Lung (tissue), 12 donors: ENCODE measurements around the gene TNFAIP8. TPM values are rescaled to one million over a fixed set of nuclear protein-coding genes. Genes with fewer than 3 reads are reported as not detected.

Source experiments
- ATAC-seq: fragments of 200-7000 bp; cut with Tn5 transposase; one replicate; pipeline ENCODE4 v1.9.1; 2020; ENCODE audit warnings: moderate number of reproducible peaks; ENCODE audit not compliant: insufficient read depth, low FRiP score
- DNase-seq, 3 donors: peaks; one replicate each; pipeline ENCODE4 v3.0.0-alpha.2; 2013 to 2017
- H3K27ac ChIP-seq, 2 donors: one replicate each; pipeline ENCODE4 v1.5.1; 2013; ENCODE audit warnings: mild to moderate bottlenecking in 2 of 2, moderate library complexity in 2 of 2, control low read depth in 1 of 2, inconsistent platforms in 1 of 2, low read depth in 1 of 2, low read length in 1 of 2
- H3K27me3 ChIP-seq, 3 donors: one replicate each; pipeline ENCODE4 v1.5.1; 2013; ENCODE audit warnings: low read length in 2 of 3; ENCODE audit not compliant: control insufficient read depth in 3 of 3, insufficient read depth in 3 of 3
- H3K36me3 ChIP-seq, 4 donors: one replicate each; pipeline ENCODE4 v1.5.1; 2013; ENCODE audit warnings: low read length in 4 of 4, mild to moderate bottlenecking in 1 of 4, moderate library complexity in 1 of 4; ENCODE audit not compliant: control insufficient read depth in 4 of 4, insufficient read depth in 4 of 4
- H3K4me1 ChIP-seq, 5 donors: one replicate each; pipeline ENCODE4 v1.5.1; 2013; ENCODE audit warnings: low read length in 5 of 5, mild to moderate bottlenecking in 2 of 5, moderate library complexity in 1 of 5; ENCODE audit not compliant: control insufficient read depth in 5 of 5, insufficient read depth in 5 of 5
- H3K4me3 ChIP-seq: one replicate; pipeline ENCODE4 v1.5.1; 2013; ENCODE audit warnings: mild to moderate bottlenecking, control low read depth, moderate library complexity
- H3K9ac ChIP-seq, 2 donors: one replicate each; pipeline ENCODE4 v1.5.1; 2013; ENCODE audit warnings: low read length in 2 of 2, control low read depth in 1 of 2; ENCODE audit not compliant: insufficient read depth in 1 of 2
- H3K9me3 ChIP-seq, 4 donors: one replicate each; pipeline ENCODE4 v1.5.1; 2013; ENCODE audit warnings: low read length in 3 of 4, mild to moderate bottlenecking in 1 of 4, moderate library complexity in 1 of 4; ENCODE audit not compliant: control insufficient read depth in 4 of 4, insufficient read depth in 3 of 4
- WGBS, 2 donors: extraction: QIAGEN DNeasy Blood & Tissue Kit; methylation state at CpG; one replicate each; pipeline ENCODE4 v1.1.7; 2013; 5-methylcytosine and 5-hydroxymethylcytosine counted together
- polyA plus RNA-seq, 2 donors: library from polyadenylated mRNA; stranded (reverse); fragments of 200-250 nt; gene quantifications; one replicate each; pipeline ENCODE4 v1.2.1, GENCODE V29; 2013
- total RNA-seq, 2 donors: library from RNA; depleted of rRNA in 1 of 2; stranded (reverse); fragments of >200 nt in 1 of 2; gene quantifications; one replicate each; pipeline ENCODE4 v1.2.1, GENCODE V29; 2014 to 2021
- TF ChIP-seq, protein P1 (sequence below): IDR thresholded peaks from 2 replicates; pipeline ENCODE4 v1.5.1; 2012; ENCODE audit warnings: mild to moderate bottlenecking; ENCODE audit errors: control extremely low read depth, extremely low read depth
- donor health status: control.
- donor health status: control.
- donor health status: Bipolar disorder and iron deficiency.
- donor health status: healthy.
- donor health status: DM: yes; HTN: yes; CAD: no.

TNFAIP8 gene
- total and polyA plus RNA-seq, 4 donors, result 11.5 to 58.9 (median 35.6) TPM

DNA sequence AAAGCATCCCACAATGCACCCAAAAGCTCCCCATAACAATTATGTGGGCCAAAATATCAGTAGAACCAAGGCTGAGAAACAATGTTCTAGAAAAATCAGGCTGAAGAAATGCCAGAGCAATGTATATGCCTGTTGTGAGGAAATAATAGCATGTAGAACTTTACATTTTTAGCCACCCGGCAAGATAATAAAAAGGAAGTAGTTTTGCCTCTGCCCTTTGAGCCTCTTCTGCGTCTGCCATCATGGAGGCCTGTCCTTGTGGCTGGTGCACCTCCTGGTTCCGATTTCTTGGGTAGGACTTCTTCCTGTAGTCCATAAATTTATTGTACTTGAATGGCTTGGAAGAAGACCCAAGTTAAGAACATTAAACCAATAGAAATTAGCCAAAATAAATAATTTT lies 38.9 kb upstream of the TNFAIP8 start:
- TF ChIP-seq, protein P1, sequence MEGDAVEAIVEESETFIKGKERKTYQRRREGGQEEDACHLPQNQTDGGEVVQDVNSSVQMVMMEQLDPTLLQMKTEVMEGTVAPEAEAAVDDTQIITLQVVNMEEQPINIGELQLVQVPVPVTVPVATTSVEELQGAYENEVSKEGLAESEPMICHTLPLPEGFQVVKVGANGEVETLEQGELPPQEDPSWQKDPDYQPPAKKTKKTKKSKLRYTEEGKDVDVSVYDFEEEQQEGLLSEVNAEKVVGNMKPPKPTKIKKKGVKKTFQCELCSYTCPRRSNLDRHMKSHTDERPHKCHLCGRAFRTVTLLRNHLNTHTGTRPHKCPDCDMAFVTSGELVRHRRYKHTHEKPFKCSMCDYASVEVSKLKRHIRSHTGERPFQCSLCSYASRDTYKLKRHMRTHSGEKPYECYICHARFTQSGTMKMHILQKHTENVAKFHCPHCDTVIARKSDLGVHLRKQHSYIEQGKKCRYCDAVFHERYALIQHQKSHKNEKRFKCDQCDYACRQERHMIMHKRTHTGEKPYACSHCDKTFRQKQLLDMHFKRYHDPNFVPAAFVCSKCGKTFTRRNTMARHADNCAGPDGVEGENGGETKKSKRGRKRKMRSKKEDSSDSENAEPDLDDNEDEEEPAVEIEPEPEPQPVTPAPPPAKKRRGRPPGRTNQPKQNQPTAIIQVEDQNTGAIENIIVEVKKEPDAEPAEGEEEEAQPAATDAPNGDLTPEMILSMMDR, result no peak
- no peak for ATAC-seq
- H3K9ac ChIP-seq, result no peak overlapping the region
- no peaks in the 10 kb centered on the region for H3K36me3 ChIP-seq
- no peak overlapping the region for H3K4me3 ChIP-seq
- DNase-seq, result no peak
- no peaks in the 10 kb centered on the region for H3K27me3 ChIP-seq
- peaks cover 0 to 27% (median 14%) of the 10 kb centered on the region in 5 donors for H3K4me1 ChIP-seq
- no peaks in the 10 kb centered on the region for H3K9me3 ChIP-seq
- 54 to 74% methylated on average over 3 of the region's 3 CpGs for WGBS, 2 donors
- no peak overlapping the region for H3K27ac ChIP-seq

DNA sequence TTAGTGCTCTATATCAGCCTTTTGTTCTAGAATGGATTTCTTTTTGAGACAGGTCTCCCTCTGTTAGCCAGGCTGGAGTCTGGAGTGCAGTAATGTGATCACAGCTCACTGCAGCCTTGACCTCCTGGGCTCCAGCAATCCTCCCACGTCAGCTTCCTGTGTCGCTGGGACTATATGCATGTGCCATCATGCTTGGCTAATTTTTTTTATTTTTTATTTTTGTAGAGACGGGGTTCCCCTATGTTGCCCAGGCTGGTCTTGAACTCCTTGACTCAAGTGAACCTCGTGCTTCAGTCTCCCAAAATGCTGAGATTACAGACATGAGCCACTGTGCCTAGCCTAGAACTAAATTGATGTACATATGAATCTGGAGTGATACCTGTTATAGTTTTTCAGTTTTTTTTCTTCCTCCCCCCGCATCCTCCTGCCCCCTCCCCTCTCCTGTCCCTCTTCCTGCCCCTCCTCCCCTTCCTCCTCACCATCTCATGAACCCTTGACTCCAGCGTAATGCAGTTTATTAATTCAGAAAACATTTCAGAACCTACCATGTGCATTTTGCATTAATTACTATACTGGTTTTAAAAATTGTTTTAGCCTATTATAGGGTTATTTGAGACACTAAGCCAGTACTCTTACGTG lies 37.4 kb upstream of the TNFAIP8 start:
- no peaks in the 10 kb centered on the region for H3K9me3 ChIP-seq
- no peak overlapping the region for H3K9ac ChIP-seq
- H3K27me3 ChIP-seq, result no peaks in the 10 kb centered on the region
- WGBS, 2 donors, result 68 to 73% methylated on average over 7 of the region's 7 CpGs
- no peak overlapping the region for H3K4me3 ChIP-seq
- TF ChIP-seq, protein P1, result no peak
- ATAC-seq (no peak), DNase-seq (no peak)
- H3K36me3 ChIP-seq, result no peaks in the 10 kb centered on the region
- no peak overlapping the region for H3K27ac ChIP-seq
- H3K4me1 ChIP-seq, result peaks cover 0 to 20% (median 12%) of the 10 kb centered on the region in 5 donors

DNA sequence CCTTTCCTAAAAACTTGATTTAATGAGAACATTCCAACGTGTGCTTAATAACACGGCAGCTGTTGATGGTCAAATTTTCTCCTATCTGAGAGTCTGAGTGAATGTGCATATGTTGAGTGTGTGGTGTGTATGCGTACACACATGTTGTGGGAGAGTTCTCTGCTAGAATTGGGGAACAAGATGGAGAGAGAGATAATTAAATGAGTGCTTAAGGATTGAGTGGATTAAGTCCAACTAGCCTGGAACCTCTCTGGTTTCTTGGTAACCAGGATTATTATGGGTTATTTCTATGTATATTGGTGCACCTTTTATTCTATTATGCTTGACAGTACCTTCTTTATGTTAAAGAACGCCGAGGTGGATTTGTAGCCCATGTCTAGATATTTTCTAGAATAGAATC lies 36.4 kb upstream of the TNFAIP8 start:
- WGBS, 2 donors, result 86 to 92% methylated on average over 5 of the region's 5 CpGs
- Histone ChIP-seq H3K4me1 (peaks cover 0 to 14% (median 7%) of the 10 kb centered on the region in 5 donors), H3K36me3 (no peaks in the 10 kb centered on the region), H3K27me3 (no peaks in the 10 kb centered on the region), H3K9me3 (no peaks in the 10 kb centered on the region), H3K9ac (no peak overlapping the region), H3K27ac (no peak overlapping the region), H3K4me3 (no peak overlapping the region)
- TF ChIP-seq, protein P1, result no peak
- DNase-seq (no peak), ATAC-seq (no peak)

DNA sequence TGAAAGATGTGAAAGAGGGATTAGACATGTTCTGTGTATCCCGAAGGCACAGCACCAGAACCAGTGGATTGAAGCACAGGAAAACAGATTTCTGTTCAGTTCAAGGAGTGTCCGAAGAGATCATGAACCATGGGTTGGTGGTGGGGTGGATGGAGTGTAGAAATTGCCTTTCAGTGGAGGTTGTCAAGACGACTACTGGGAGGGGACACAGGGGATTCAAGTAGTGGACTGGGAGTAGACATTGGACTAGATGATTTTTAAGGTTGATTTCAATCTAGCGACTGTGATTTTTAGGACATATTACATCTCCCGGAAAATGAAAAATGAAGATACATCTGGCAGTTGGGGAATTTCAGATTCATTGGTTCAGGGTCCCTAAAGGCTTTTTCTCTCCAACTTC lies 35.9 kb upstream of the TNFAIP8 start:
- H3K9ac ChIP-seq, result no peak overlapping the region
- 94 to 97% methylated on average over 5 of the region's 5 CpGs for WGBS, 2 donors
- H3K27ac ChIP-seq, result no peak overlapping the region
- peaks cover 0 to 10% (median 4%) of the 10 kb centered on the region in 5 donors for H3K4me1 ChIP-seq
- TF ChIP-seq, protein P1, result no peak
- no peaks in the 10 kb centered on the region for H3K9me3 ChIP-seq
- no peak overlapping the region for H3K4me3 ChIP-seq
- H3K36me3 ChIP-seq, result no peaks in the 10 kb centered on the region
- ATAC-seq, result no peak
- H3K27me3 ChIP-seq, result no peaks in the 10 kb centered on the region
- DNase-seq, result no peak
